HG03378 (cell line): Measurements from ENCODE around the gene JMJD1C.
"Not testable (repeated sequence)": the region's sequence is repeated elsewhere in the genome, so short reads cannot be mapped to it uniquely, and the experiment has no call there.

Experiments used
- ATAC-seq: cut with Tn5 transposase; IDR thresholded peaks from one replicate; pipeline ENCODE4 v1.9.1; 2021; ENCODE audit warnings: mild to moderate bottlenecking, moderate library complexity; ENCODE audit not compliant: unreplicated experiment

The JMJD1C gene

GRCh38 chr10:63413429-63413828 is 52.3 kb downstream of the JMJD1C start:
- no peak for ATAC-seq

- no peak for ATAC-seq
Measured at GRCh38 chr10:63412304-63412703, 53.5 kb downstream of the JMJD1C start.

GRCh38 chr10:63410633-63411032 is 55.1 kb downstream of the JMJD1C start:
- ATAC-seq: no peak

DNA sequence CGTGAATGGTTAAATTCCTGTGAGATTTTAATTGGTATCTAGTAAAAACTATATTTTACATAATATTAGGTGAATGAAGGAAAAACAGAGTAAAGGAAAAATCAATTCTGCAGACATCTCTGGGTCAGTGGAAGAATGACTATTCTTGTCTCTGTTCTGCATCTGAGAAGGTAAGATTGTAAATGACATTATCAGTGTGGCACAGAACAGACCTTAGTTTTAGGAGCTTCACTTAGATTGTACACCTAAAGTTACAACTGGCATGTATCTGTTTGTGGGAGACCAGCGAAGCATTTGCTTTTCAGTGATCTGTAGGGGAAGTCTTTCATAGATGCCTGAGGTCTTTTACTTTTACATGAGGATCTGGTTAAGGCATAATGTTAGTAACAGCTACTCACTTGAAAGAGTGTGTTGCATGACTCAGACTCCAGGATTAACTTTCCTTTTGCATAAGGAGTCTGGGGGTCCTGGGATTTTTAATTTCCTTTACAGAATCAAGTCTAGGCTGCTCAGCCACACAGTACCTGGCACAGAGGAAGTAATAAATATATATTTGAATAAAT is 56.2 kb downstream of the JMJD1C start:
- no peak for ATAC-seq

DNA sequence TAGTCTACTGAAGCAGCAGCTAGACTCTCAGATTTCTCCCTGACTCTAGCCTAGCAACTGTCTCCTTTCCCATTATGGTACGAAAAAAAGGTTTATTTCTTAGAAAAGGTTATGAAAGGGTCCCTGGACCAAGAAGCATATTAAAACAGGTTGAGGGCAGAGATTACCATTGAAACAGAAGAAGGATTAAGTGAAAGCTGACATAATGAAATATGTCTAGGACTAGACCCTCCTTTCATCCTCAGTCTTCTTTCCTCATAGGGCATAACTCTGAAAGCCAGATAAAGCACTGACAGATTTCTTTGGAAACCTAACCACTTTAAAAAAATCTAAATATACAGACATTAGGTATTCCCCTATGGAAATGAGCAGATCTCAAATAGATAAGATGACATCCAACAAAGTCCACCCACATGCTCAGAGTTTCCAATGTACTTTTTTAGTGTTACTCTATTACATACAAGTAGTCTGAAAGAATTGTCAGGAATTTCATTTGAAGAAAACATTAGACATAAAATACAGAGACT is 58.6 kb downstream of the JMJD1C start:
- ATAC-seq: no peak

DNA sequence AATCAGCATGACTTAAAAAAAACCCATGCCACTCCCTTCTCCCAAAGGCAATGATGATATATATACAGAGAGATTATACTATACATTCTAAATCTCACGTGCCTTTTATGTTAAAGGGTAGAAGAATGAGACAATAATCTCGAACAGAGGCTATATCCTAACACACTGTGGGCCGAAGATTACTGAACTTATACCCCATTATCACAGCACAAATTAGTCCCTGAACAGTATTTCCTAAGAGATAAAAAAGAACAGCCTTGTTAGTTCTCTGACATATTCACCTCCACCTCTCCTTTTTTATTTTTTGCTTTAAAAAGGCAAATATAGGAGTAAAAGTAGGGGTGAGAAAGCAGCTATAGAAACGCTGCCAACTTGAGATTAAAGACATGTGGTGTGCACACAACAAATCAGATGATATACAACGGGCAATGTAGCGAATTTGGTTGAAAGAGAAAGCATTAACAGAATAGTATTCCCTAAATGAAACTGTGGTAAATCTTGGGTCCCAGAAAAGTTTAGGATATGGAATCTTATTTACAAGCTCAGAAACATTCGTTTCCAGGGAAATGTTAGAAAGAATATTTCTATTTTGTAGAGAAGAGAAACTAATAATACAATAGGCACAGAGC is 69.5 kb downstream of the JMJD1C start:
- ATAC-seq: no peak

- no peak for ATAC-seq
Measured at GRCh38 chr10:63393050-63393449, 72.7 kb downstream of the JMJD1C start.

DNA sequence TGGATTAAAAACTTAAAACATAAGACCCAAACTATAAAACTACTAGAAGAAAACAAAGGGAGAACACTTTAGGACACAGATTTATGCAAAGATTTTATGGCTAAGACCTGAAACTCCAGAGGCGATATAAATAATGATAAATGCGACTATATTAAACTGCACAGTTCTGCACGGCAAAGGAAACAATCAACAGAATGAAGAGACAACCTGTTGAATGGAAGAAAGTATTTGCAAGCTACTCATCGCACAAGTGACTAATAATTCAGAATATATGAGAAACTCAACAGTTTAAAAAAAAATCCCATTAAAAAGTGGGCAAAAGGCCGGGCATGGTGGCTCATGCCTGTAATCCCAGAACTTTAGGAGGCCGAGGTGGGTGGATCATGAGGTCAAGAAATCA is 73.6 kb downstream of the JMJD1C start:
- ATAC-seq: no peak

DNA sequence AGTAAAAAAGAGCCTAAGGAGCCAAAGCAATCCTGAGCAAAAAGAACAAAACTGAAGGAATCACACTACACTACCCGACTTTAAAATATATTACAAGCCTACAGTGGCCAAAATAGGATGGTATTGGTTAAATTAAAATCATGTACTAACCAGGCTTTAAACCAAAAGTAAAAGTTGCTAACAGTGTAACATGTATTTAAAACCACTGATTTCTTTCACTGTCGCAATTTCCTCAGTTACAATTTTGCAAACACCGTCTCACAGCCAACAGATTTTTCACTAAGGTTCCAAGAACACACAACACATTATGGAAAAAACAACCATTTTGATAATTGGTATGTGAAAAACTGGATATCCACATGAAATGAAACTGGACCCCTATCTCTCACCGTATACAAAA is 74.0 kb downstream of the JMJD1C start:
- ATAC-seq: no peak

- no peak for ATAC-seq
Measured at GRCh38 chr10:63390521-63390920, 75.3 kb downstream of the JMJD1C start.

DNA sequence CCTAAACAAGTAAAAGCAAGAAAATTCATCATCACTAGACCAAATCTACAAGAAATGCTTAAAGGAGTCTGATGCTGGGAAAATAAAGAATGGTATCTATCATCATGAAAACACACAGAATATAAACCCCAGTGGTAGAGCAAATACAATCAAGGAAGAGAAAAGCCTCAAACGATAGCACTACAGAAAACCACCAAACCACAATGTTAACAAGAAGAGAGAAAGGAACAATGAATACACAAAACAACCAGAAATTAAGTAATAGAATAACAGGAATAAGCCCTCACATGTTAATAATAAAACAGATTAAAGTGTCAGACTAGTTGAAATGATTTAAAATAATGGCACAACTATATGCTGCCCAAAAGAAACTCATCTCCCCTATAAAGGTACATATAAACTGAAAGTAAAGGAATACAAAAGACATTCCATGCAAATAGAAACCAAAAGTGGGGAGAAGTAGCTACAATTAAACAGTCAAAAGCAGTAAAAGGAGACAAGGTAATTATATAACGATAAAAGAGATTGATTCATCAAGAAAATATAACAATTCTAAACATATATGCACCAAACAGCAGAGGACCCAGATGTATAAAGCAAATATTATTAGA is 77.3 kb downstream of the JMJD1C start:
- peak; percentile 70 for ATAC-seq

DNA sequence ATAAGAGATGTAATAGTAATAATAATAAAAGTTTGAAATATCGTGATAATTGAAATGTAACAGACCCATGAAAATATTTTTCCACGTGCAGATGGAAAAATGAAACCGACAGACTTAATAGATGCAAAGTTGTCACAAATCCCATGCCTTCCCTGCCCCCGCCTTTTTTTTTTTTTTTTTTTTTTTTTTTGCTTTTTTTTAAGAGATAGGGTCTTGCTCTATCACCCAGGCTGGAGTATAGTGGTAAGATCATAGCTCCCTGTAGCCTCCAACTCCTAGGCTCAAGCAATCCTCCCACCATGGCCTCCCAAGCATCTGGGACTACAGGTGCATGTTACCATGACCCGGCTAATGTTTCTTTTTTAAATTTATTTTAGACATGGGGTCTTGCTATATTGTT is 80.5 kb downstream of the JMJD1C start:
- no peak for ATAC-seq

DNA sequence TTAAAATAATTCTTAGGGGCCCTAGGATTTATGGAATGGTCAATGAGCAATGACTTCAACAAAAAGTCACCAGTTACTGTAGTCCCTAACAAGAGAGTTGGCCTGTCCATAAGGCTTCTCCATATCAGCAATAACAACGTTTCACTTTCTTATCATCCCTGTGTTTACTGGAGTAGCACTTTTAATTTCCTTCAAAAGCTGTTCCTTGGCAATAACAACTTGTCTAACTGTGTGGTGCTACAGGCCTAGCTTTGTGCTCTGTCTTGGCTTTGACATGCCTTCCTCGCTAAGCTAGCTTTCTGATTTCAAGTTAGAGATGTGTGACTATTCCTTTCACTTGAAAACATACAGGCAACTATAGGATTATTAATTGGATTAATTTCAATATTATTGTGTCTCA is 81.1 kb downstream of the JMJD1C start:
- no peak for ATAC-seq

DNA sequence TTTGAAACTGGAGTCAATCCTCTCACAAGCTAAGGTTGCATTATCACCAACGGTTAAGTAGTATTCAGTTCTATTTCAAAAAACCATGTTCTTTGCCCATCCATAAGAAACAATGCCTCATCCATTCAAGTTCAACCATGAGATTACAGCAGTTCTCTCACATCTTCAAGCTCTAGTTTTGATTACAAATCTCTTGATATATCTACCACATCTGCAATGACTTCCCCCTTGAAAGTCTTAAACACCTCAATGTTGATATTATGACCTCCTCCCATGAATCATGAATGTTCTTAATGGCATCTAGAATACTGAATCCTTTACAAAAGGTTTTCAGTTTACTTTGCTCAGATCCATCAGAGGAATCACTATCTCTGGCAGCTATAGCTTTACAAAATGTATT is 81.8 kb downstream of the JMJD1C start:
- ATAC-seq: no peak

DNA sequence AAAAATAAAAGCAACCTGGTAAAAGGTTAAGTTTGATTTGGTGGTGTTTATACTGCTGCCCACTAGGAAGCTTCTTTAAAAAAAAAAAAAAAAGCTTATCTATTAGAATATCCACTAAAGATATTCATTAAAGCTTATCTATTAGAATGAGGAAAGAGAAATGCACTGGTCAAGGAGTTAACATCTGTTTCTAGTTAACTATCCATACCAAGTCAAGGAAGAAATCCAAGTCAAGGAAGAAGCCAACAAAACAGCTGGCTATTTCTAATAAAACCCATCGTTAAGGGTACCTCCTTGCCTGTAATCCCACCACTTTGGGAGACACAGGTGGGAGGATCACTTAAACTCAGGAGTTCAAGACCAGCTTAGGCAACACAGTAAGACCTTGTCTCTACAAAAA is 82.6 kb downstream of the JMJD1C start:
- no peak for ATAC-seq

GRCh38 chr10:63382066-63382465 is 83.7 kb downstream of the JMJD1C start:
- ATAC-seq: no peak

DNA sequence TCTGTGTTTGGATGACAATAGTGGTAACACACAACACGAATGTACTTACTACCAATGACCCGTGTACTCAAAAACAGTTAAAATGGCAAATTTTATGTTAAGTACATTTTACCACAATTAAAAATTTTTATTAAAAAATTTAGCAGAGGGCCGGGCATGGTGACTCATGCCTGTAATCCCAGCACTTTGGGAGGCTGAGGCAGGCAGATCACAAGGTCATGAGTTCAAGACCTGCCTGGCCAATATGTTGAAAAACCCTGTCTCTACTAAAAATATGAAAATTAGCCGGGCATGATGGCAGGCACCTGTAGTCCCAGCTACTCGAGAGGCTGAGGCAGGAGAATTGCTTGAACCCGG is 88.5 kb downstream of the JMJD1C start:
- not testable (repeated sequence) for ATAC-seq

GRCh38 chr10:63376560-63377304 is 89.0 kb downstream of the JMJD1C start:
- peak; percentile 97 for ATAC-seq

- ATAC-seq: no peak
Measured at GRCh38 chr10:63375859-63376258, 89.9 kb downstream of the JMJD1C start.

GRCh38 chr10:63375458-63375857 is 90.3 kb downstream of the JMJD1C start:
- ATAC-seq: no peak

- ATAC-seq: no peak
Measured at GRCh38 chr10:63374991-63375390, 90.8 kb downstream of the JMJD1C start.

- ATAC-seq: no peak
Measured at GRCh38 chr10:63373176-63373575, 92.6 kb downstream of the JMJD1C start.
